ENCODE results near the gene TM2D3. TPM values are rescaled to one million over a fixed set of nuclear protein-coding genes. Genes with fewer than 3 reads are reported as not detected.
A peak's percentile ranks its signal among the peaks of the same experiment; 100 is the strongest.

Gene TM2D3
- total RNA-seq, 1 donor from 2014 or later = 50.7 TPM

- DNase-seq (ENCODE audit: low read depth, low spot score) = no peak
- Mint-ChIP-seq H3K27me3 (ENCODE audit: low read depth) (no peaks in the 10 kb centered on the region), H3K27ac (ENCODE audit: unreplicated experiment) (no peak overlapping the region), H3K9me3 (peaks cover 4% of the 10 kb centered on the region), H3K36me3 (ENCODE audit: low read depth) (peaks cover 30% of the 10 kb centered on the region), H3K4me3 (no peak overlapping the region), H3K4me1 (no peaks in the 10 kb centered on the region)
- TF ChIP-seq, protein P1, sequence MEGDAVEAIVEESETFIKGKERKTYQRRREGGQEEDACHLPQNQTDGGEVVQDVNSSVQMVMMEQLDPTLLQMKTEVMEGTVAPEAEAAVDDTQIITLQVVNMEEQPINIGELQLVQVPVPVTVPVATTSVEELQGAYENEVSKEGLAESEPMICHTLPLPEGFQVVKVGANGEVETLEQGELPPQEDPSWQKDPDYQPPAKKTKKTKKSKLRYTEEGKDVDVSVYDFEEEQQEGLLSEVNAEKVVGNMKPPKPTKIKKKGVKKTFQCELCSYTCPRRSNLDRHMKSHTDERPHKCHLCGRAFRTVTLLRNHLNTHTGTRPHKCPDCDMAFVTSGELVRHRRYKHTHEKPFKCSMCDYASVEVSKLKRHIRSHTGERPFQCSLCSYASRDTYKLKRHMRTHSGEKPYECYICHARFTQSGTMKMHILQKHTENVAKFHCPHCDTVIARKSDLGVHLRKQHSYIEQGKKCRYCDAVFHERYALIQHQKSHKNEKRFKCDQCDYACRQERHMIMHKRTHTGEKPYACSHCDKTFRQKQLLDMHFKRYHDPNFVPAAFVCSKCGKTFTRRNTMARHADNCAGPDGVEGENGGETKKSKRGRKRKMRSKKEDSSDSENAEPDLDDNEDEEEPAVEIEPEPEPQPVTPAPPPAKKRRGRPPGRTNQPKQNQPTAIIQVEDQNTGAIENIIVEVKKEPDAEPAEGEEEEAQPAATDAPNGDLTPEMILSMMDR (conservative IDR thresholded peaks at IDR 0.05) = no peak
Measured at GRCh38 chr15:101669744-101670143, 17.6 kb upstream of the TM2D3 start.

DNA sequence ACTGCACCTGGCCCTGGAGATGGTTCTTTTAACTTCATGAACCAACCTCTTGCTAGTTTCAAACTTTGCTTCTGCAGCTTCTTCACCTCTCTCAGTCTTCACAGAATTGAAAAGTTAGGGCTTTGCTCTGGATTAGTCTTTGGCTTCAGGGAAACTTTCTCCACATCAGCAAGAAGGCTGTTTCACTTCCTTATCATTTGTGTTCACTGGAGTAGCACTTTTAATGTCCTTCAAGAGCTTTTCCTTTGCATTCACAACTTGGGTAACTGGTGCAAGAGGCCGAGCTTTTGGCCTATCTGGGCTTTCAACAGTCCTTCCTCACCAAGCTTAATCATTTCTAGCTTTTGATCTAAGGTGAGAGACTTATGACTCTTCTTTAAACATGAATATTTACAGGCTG, 15.7 kb upstream of the TM2D3 start:
- H3K27me3 Mint-ChIP-seq (ENCODE audit: low read depth) = no peaks in the 10 kb centered on the region
- DNase-seq (ENCODE audit: low read depth, low spot score) = no peak
- H3K4me1 Mint-ChIP-seq = no peaks in the 10 kb centered on the region
- H3K4me3 Mint-ChIP-seq = no peak overlapping the region
- H3K27ac Mint-ChIP-seq (ENCODE audit: unreplicated experiment) = no peak overlapping the region
- peaks cover 4% of the 10 kb centered on the region for H3K9me3 Mint-ChIP-seq
- H3K36me3 Mint-ChIP-seq (ENCODE audit: low read depth) = peaks cover 28% of the 10 kb centered on the region
- TF ChIP-seq, protein P1 (conservative IDR thresholded peaks at IDR 0.05) = no peak

GRCh38 chr15:101664303-101664913, 12.2 kb upstream of the TM2D3 start:
- Mint-ChIP-seq H3K4me1 (no peaks in the 10 kb centered on the region), H3K27me3 (ENCODE audit: low read depth) (no peaks in the 10 kb centered on the region), H3K36me3 (ENCODE audit: low read depth) (peaks cover 15% of the 10 kb centered on the region), H3K27ac (ENCODE audit: unreplicated experiment) (no peak overlapping the region), H3K9me3 (peaks cover 4% of the 10 kb centered on the region), H3K4me3 (no peak overlapping the region)
- DNase-seq (ENCODE audit: low read depth, low spot score) = no peak
- TF ChIP-seq, protein P1 (conservative IDR thresholded peaks at IDR 0.05) = peak; percentile 45

DNA sequence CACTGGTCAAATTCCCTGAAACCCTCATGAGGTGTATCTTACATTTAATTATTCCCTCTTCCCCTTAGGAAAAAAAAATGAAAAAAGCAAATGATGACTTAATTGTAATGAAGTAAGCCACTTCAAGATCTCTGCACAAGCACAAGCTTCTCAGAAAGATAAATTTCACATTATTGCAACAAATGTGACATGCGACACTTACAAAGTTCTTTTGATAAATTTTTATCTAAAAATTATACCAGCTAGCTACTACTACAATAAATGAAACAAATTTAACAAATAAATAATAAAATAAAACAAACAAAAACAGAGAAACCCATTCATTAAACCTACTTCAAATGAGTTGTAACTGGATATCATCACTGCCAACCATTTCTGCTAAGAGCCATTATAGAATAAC, 10.0 kb upstream of the TM2D3 start:
- Mint-ChIP-seq H3K4me1 (no peaks in the 10 kb centered on the region), H3K36me3 (ENCODE audit: low read depth) (peaks cover 9% of the 10 kb centered on the region), H3K4me3 (no peak overlapping the region), H3K27ac (ENCODE audit: unreplicated experiment) (no peak overlapping the region), H3K27me3 (ENCODE audit: low read depth) (no peaks in the 10 kb centered on the region), H3K9me3 (peaks cover 4% of the 10 kb centered on the region)
- DNase-seq (ENCODE audit: low read depth, low spot score) = no peak
- TF ChIP-seq, protein P1 (conservative IDR thresholded peaks at IDR 0.05) = no peak

DNA sequence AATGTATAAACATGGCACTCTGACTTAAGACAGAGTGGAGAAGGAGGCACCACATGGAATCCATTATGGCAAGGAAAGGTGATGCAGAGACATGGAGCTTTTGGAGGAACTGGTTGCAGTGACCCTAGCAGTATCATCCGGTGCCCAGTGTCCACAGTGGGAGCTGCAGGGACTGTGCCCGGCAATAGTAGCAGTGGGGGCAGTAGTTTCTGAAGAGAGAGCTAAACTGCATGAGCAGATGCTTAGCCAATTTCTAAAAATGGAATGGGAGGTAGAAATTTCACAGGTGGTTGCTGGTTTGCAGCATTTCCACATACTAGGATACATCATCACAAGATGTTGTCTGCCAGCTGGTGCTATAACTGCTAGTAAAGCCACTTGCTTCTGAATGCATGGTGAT, 7.8 kb upstream of the TM2D3 start:
- Mint-ChIP-seq H3K4me3 (no peak overlapping the region), H3K27ac (ENCODE audit: unreplicated experiment) (no peak overlapping the region), H3K9me3 (no peaks in the 10 kb centered on the region), H3K27me3 (ENCODE audit: low read depth) (no peaks in the 10 kb centered on the region), H3K36me3 (ENCODE audit: low read depth) (peaks cover 4% of the 10 kb centered on the region), H3K4me1 (no peaks in the 10 kb centered on the region)
- TF ChIP-seq, protein P1 (conservative IDR thresholded peaks at IDR 0.05) = no peak
- DNase-seq (ENCODE audit: low read depth, low spot score) = no peak

All from neural crest cell (in vitro differentiated cells).